NCI-H82 (cell line): ENCODE measurements around the gene DENND5A.
"Not testable (repeated sequence)": the region's sequence is repeated elsewhere in the genome, so short reads cannot be mapped to it uniquely, and the experiment has no call there.

Experiments used
- DNase-seq: peaks from one replicate; lab custom pipeline; 2025; lab: John Stamatoyannopoulos, UW

DENND5A gene

DNA sequence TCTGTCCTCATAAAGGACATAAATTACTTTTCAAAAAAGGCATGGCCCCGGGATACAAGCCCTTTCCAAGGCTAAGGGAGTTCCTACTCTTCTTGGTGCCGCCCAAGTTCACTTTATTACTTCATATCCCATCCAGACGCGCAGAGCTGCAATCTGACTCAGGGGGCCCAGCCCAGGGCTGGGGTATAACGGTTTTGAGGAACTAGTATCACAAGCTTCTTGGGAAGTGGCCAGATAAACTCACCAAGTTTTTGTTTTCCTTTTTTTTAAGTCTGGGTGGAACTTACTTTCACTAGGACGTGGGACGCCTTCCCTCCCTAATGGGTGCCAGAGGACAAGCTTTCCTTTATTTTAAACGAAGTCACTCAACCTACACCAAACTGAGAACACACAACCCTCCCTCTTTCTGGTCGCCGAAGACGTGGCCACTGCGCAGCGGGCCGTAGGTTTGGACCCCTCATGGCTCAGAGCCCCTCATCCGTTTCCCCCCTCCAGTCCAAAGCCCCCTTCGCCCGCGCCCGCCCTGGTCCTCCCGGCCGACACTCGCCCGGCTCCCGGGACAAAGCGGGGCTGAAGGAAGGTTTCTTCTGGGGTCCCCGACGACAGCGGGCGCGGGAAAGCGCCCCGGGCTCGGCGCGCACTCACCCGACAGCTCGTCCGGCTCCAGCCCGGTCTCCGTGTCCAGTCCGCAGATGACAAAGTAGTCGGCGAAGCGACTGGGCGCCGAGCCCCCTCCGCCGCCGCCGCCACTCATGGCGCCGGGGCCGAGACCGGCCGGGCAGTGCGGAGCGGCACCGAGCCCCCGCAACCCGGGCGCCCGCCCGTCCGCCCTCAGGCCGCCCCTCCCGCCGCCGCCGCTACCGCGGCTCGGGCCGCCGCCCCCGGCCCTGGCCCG, 587 bp downstream of the DENND5A start:
- peak; percentile 39 for DNase-seq

DNA sequence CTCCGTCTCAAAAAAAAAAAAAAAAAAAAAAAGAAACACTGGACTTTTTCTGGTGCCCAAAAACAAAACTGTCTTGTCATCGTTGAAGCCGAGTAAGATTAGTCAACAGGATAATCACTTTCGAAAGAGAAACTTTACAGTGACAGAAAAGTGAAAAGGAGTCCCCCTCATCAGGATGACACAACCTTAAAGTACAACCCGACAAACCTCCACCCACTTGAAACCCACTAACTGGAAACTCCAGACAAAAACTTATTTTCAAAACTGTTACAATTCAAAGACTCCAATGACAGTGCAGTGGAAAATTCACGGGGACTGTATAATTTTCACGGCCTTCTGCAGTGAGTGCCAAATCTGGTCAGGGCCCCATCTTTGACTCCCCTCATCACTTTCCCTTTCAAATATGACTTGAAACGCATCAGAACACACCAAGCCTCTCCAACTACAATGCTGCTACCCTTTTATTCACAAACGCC, 1.3 kb downstream of the DENND5A start:
- DNase-seq: no peak

DNA sequence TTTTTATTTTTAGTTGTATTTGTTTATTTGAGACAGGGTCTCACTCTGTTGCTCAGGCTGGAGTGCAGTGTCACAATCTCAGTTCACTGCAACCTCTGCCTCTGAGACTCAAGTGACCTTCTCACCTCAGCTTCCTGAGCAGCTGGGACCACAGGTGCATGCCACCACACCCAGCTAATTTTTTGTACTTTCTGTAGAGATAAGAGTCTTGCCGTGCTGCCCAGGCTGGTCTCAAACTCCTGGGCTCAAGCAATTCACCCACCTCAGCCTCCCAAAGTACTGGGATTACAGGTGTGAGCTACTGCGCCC, 4.4 kb downstream of the DENND5A start:
- DNase-seq: not testable (repeated sequence)

DNA sequence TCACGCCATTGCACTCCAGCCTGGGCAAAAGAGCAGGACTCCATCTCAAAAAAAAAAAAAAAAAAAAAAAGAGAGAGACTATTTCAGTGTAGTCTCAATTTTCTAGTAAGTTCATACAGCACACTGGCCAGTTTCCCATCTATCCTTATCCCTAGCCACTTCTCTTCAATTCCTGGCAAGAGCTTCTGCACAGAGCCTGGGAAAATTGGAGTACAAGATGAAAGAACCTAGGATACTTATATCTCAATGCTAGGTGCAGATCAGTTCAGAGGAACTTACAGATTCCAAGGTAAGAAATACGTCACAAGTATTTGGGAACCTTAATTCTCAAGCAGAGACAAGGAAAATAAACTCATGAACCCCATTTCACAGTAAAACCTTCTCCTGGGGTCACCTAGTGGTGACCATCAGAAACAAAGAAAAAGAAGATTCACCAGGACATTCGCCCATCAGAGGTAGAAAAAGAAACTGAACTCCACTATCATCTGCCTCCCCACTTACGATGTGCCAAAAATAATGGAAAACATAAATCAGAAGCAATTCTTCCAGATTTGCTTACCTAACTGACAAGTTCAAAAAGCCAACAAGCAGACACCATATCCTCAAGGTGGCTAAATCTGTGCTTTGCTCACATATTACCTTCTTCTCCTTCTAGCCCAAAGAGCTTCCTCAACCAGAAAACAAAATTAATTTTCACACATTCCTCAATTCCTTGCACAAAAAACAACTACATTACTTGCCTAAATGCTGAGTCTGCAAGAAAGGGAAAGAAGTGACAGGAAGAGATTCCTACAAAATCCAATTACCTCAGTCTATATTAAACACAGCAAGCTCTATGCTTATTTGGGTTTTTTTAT, 4.9 kb downstream of the DENND5A start:
- no peak for DNase-seq

DNA sequence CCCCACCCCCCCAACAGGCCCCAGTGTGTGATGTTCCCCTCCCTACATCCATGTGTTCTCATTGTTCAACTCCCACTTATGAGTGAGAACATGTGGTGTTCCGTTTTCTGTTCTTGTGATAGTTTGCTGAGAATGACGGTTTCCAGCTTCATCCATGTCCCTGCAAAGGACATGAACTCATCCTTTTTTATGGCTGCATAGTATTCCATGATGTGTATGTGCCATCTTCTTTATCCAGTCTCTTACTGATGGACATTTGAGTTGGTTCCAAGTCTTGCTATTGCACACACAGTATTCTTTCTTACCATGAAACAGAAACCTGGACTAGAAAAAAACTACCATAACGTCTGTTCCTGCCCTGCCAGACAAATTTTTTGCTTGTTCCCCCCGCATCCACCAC, 6.9 kb downstream of the DENND5A start:
- DNase-seq: not testable (repeated sequence)

DNA sequence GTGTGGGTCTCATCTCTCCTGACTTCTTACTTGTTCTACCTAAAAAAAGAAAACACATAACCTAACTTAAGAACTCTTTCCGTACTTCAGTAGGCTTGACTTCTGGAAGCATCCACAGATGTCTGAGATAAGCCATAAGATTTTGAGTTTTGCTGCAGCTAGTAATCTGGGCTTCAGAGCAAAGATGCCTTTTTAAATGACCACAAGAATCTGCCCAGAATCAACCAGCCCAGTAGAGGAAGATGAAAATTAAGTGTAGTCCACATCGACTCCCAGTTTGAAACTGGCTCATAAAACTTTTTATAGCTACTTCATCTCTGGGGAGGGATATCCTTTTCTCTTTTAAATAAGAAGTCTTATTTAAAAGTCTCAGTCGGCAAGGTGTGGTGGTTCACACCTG, 10.7 kb downstream of the DENND5A start:
- DNase-seq: no peak

DNA sequence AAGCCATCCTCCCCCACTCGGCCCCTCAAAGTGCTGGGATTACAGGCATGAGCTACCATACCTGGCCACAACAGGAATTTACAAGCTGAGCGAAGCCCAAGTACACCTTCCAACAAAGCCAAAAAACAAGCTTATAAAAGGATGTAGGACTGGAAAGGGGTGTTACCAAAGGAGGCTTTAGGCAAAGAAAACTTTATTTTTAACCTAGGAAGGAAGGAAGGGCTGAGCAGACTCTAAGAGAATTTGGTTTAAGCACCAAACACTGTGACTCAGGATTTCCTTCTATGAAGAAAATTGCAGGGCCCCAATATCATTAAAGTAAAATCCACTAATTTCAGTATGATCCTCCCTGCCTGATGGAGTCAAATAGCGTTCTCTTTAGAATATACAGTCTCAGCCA, 12.1 kb downstream of the DENND5A start:
- DNase-seq: no peak

DNA sequence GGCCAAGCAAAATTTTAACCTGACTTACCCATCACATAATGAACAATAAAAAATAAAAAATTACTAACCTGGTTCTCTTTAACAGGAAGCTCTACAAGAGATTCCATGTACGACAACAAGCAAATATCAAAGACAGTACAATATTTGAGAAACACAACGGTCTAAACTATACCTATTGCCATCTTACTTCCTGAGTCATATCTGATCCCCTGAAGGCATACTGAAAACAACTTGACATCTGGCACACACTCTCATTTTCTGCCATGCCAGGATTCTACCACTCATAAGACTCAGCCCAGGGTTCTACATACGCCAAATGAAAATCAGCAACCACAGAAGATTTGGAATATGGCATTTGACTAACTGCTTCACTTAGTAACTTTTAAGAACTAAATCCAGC, 13.8 kb downstream of the DENND5A start:
- DNase-seq: no peak

DNA sequence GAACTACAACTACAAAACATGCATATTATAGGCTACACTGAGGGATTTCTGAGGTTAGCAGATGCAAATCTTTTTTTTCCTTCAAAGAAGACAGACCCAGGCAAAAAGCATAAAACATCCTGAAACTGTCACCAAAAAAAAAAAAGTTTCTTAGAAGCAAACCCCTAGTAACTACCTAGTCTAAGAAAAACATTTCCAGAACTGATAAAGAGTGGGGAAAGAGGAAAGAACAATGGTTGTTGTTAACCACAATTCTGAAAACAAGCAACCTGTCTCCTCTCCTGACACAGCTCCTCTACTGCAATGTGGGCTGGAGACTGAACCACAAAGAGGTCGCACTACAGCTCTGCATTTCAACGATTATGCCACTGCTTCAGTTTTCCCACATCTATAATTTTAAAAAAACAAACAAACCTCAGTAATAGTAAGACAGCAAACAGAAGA, 15.0 kb downstream of the DENND5A start:
- no peak for DNase-seq

DNA sequence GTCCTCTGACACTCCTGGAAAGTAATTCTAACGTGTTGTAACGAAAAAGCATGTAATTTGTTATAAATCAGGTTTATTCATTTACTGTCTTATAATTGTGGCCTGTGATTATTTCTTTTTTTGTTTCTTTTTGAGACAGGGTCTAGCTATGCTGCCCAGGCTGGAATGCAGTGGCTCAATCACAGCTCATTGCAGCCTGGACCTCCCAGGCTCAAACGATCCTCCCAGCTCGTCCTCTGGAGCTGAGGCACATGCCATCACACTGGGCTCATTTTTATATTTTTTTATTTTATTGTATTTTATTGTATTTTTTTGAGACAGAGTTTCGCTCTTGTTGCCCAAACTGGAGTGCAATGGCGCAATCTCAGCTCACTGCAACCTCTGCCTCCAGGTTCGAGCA, 15.9 kb downstream of the DENND5A start:
- DNase-seq: no peak

DNA sequence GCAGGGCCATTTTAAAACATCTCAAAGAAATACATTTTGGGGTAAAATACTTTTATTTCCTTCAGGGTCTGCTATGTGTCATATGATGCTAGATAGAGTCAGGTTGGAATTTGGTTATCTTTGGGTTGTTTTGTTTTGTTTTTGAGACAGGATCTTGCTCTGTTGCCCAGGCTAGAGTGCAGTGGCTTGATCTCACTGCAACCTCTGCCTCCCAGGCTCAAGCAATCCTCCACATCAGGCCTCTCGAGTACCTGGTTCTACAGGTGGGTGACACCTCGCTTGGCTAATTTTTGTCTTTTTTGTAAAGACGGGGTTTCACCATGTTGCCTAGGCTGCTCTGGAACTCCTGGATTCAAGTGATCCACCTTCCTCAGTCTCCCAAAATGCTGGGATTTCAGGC, 17.3 kb downstream of the DENND5A start:
- no peak for DNase-seq

DNA sequence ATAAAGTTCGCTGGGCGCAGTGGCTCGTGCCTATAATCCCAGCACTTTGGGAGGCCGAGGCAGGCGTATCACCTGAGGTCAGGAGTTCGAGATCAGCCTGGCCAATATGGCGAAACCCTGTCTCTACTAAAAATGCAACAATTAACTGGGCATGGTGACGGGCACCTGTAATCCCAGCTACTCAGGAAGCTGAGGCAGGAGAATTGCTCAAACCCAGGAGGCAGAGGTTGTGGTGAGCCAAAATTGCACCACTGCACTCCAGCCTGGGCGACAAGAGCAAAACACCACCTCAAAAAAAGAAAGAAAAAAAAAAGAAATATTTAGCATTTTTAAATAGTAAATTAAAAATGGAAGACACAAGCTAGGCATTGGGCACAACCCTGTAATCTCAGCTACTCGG, 28.9 kb downstream of the DENND5A start:
- DNase-seq: not testable (repeated sequence)

DNA sequence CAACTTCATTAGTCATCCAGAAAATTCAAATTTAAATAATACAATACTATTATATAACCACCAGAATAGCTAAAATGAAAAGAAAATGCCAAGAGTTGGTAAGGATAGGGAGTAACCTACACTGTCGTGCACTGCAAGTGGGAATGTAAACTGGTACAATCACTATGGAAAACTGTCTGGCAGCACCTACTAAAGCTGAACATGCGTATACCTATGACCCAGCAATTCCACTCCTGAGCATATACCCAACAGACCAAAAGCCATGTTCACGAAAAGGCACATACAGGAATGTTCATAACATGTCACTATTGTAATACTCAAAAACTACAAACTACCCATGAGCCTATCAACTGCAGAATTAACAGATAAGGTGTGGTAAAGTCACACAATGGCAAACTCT, 32.7 kb downstream of the DENND5A start:
- no peak for DNase-seq

DNA sequence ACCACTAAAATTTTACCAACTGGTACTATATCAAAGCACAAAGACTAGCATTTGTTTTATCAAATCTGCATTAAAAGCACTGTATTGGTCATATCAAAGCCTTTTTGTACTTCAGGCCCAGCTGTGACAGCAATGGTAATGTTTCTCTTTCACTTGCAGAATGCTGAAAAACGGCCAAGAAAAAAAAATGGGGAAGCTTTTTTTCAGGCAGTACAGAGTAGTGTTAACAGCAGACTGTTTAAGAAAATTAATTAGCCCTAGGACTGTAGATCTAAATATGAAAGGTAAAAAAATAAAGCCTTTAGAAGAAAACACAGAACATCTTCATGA, 33.3 kb downstream of the DENND5A start:
- no peak for DNase-seq

DNA sequence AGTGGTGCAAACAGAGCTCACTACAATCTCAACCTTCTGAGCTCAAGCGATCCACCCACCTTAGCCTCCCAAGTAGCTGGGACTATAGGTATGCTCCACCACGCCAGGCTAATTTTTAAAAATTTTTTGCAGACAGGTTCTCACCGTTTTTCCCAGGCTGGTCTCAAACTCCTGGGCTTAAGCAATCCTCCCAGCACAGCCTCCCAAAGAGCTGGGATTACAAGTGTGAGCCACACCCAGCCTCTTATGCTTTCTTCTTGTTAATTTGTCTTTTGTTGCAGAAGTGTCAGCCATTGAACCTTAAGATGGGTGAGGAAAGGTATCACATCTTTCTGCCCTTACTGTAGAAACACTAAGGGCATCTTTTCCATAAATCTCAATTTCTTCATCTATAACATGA, 34.9 kb downstream of the DENND5A start:
- DNase-seq: no peak

DNA sequence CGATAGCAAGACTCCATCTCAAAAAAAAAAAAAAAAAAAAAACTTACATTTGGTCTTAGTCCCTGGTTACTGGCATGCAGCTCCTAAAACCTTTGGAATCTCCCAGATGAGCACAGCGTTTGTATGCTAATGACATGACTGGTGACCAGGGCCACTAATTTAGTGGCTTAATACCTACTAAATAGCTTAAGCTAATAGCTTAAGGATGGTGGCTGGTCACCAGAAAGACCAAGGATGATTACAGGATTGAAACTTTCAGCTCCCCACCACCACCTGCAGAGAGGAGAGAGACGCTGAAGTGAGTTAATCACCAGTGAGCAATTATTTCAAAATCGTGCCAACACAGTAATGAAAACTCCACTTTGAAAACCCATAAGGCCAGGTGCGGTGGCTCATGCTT, 37.1 kb downstream of the DENND5A start:
- DNase-seq: peak; percentile 80

DNA sequence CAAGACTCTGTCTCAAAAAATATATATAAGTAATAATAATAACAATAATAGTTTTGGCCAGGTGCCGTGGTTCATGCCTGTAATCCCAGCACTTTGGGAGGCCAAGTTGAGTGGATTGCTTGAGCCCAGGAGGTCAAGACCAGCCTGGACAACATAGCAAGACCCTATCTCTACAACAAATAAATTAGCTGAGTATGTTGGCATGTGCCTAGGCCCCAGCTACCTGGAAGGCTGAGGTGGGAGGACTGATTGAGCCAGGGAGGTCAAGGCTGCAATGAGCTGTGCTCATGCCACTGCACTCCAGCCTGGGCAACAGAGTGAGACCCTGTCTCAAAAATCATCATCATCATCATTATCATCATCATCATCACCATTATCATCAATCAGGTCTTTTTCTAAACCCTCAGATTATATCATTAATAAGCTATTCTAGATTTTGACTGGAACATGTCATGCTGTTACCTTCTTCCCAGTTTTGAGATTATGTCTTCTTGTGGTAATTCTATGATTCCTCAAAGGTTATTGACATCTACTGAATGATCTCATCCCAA, 39.3 kb downstream of the DENND5A start:
- DNase-seq: no peak

DNA sequence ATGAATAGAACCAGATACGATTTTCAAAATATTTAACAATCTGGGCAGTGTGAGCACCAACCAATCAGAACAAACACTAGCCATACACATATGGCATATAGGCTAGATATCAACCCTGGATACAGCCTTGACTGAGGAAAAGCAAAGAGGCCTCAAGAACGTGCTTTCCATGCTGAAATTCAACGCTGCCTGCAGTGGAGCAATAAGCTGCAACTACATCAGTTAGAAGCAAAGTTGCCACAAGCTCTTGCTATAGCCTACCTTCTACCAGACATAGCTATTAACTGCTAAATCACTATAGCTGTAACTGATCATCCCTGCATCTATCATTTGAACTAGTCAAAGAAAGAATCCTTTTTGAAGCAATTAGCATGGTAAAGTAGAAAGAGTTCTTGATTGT, 42.5 kb downstream of the DENND5A start:
- DNase-seq: no peak

DNA sequence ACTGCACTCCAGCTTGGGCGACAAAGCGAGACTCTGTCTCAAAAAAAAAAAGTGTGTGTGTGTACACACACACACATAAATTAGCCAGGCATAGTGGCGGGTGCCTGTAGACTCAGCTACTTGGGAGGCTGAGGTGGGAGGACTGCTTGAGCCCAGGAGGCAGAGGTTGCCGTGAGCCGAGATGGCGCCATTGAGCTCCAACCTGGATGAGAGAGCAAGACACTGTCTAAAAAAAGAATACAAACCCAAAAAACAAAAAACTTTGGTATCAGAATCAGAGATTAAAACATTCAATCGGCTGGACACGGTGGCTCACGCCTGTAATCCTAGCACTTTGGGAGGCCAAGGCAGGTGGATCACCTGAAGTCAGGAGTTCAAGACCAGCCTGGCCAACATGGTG, 44.3 kb downstream of the DENND5A start:
- not testable (repeated sequence) for DNase-seq

DNA sequence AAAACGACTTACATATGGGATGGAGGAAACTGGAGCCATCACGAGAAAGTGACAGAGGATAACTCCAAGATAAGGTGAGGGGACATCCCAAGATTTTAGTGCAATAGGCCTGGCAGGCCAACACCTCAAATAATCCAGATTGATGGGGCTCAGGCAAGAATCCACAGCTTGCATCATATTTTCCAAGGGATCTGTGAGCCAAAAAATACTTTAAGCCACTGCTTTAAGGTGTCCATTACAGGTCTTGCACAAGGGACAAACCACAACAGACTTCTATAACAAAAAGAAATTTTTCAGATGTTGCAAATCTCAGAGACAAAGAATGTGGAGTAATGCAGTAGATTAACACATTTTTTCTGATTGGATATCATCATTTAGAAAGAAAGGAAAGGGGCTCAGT, 45.6 kb downstream of the DENND5A start:
- DNase-seq: peak; percentile 28

DNA sequence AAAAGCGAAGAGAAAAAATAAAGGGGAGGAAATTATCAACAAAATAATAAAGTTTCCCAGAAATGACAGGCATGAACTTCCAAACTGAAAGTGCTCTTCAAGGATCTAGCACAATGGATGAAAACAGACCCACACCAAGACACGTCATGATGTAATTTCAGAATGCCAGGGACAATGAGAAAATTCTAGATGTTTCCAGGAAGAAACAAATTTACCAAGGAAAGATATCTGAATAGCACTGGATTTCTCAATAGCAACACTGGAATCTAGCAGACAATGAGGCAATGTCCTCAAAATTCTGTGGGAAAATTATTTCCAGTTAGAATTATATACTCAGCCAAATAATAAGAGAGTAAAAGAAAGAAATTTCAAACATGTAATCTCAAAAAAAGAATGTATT, 46.0 kb downstream of the DENND5A start:
- DNase-seq: no peak

DNA sequence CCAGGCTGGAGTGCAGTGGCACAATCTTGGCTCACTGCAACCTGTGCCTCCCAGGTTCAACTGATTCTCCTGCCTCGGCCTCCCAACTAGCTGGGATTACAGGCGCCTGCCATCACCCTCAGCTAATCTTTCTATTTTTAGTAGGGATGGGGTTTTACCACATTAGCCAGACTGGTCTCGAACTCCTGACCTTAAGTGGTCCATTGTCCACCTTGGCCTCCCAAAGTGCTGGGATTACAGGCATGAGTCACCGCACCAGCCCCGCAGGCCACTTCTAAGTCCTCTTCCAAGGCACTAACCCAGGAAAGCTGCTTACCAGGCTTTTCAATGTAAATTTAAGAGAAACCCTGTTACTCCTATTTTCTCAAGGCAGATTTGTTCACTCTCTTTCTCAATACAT, 50.4 kb downstream of the DENND5A start:
- DNase-seq: peak; percentile 45

DNA sequence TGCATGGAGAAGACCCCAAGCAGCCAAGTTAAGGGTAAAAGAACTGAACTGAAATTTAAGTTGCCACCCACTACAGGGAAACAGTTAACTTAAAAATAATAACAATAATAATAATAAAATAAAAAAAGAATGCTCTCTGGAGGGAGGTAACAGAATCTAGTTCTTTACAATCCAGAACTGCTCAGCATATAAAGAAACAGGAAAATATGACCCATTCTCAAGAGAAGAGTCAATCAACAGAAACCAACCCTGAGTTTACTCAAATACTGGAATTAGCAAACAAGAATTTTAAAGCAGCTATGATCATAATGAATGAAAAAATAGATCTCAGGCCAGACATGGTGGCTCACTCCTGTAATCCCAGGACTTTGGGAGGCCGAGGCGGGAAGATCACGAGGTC, 53.8 kb downstream of the DENND5A start:
- DNase-seq: no peak
